WTC11 (cell line): ENCODE results near the gene KLF1. TPM values are rescaled to one million over a fixed set of nuclear protein-coding genes. Genes with fewer than 3 reads are reported as not detected.
A peak's percentile ranks its signal among the peaks of the same experiment; 100 is the strongest.

Source experiments
- AR ChIP-seq: fragments of 250-450 bp; sonication (Bioruptor Pico); IDR thresholded peaks from 2 replicates; pipeline ENCODE4 v1.9.0; 2021; ENCODE audit warnings: mild to moderate bottlenecking
- ATF1 ChIP-seq: sonication (generic); formaldehyde crosslinking; IDR thresholded peaks from 2 replicates; pipeline ENCODE4 v1.8.1; 2023; ENCODE audit warnings: mild to moderate bottlenecking, moderate library complexity, missing genetic modification reagents
- CREB1 ChIP-seq: sonication (generic); formaldehyde crosslinking; IDR thresholded peaks from 2 replicates; pipeline ENCODE4 v1.8.0; 2023; ENCODE audit warnings: mild to moderate bottlenecking, missing genetic modification reagents
- ETV6 ChIP-seq: sonication (generic); formaldehyde crosslinking; IDR thresholded peaks from 2 replicates; pipeline ENCODE4 v1.8.1; 2022; ENCODE audit warnings: mild to moderate bottlenecking, missing genetic modification reagents
- HMGA2 ChIP-seq: fragments of 250-450 bp; sonication (Bioruptor Pico); IDR thresholded peaks from 2 replicates; pipeline ENCODE4 v1.4.0; 2021; ENCODE audit warnings: mild to moderate bottlenecking, moderate library complexity
- JAZF1 ChIP-seq: fragments of 250-450 bp; sonication (Bioruptor Pico); IDR thresholded peaks from 2 replicates; pipeline ENCODE4 v1.9.0; 2021; ENCODE audit warnings: moderate library complexity, mild to moderate bottlenecking, inconsistent platforms
- MXD4 ChIP-seq: fragments of 250-450 bp; sonication (Bioruptor Pico); IDR thresholded peaks from 2 replicates; pipeline ENCODE4 v1.8.0; 2021; ENCODE audit warnings: mild to moderate bottlenecking, moderate library complexity, borderline replicate concordance
- MYBL2 ChIP-seq: sonication (generic); formaldehyde crosslinking; IDR thresholded peaks from 2 replicates; pipeline ENCODE4 v1.8.1; 2023; ENCODE audit warnings: mild to moderate bottlenecking, moderate library complexity, missing genetic modification reagents
- NFATC4 ChIP-seq: fragments of 250-450 bp; sonication (Bioruptor Pico); IDR thresholded peaks from 2 replicates; pipeline ENCODE4 v1.9.0; 2021; ENCODE audit warnings: mild to moderate bottlenecking
- OVOL2 ChIP-seq: fragments of 250-450 bp; sonication (Bioruptor Pico); IDR thresholded peaks from 2 replicates; pipeline ENCODE4 v1.9.0; 2021; ENCODE audit warnings: mild to moderate bottlenecking, borderline replicate concordance
- RORB ChIP-seq: fragments of 250-450 bp; sonication (Bioruptor Pico); IDR thresholded peaks from 2 replicates; pipeline ENCODE4 v1.9.0; 2021; ENCODE audit warnings: mild to moderate bottlenecking
- SOX15 ChIP-seq: fragments of 250-450 bp; sonication (Bioruptor Pico); IDR thresholded peaks from 2 replicates; pipeline ENCODE4 v1.9.0; 2021; ENCODE audit warnings: mild to moderate bottlenecking
- SP1 ChIP-seq: sonication (generic); formaldehyde crosslinking; conservative IDR thresholded peaks from 2 replicates; pipeline ENCODE4 v1.8.1; 2022; ENCODE audit warnings: missing genetic modification reagents
- ZNF138 ChIP-seq: sonication (generic); formaldehyde crosslinking; conservative IDR thresholded peaks from 2 replicates; pipeline ENCODE4 v1.8.1; 2022; ENCODE audit warnings: mild to moderate bottlenecking, moderate library complexity, missing genetic modification reagents
- ZNF219 ChIP-seq: sonication (generic); formaldehyde crosslinking; IDR thresholded peaks from 2 replicates; pipeline ENCODE4 v1.8.0; 2023; ENCODE audit warnings: missing genetic modification reagents, mild to moderate bottlenecking, borderline replicate concordance
- ZNF532 ChIP-seq: fragments of 250-450 bp; sonication (Bioruptor Pico); IDR thresholded peaks from 2 replicates; pipeline ENCODE4 v1.9.0; 2021; ENCODE audit warnings: mild to moderate bottlenecking, borderline replicate concordance
- ZSCAN18 ChIP-seq: fragments of 250-450 bp; sonication (Bioruptor Pico); IDR thresholded peaks from 2 replicates; pipeline ENCODE4 v2.1.2; 2022; ENCODE audit warnings: mild to moderate bottlenecking, moderate library complexity
- total RNA-seq: library from RNA; stranded (reverse); gene quantifications from 3 replicates; pipeline ENCODE4 v1.2.3, GENCODE V29; 2021
- TF ChIP-seq, protein P1 (sequence below): sonication (generic); formaldehyde crosslinking; IDR thresholded peaks from 2 replicates; pipeline ENCODE4 v1.8.0; 2022; ENCODE audit warnings: mild to moderate bottlenecking, missing genetic modification reagents
- TF ChIP-seq, protein P2 (sequence below): sonication (generic); formaldehyde crosslinking; IDR thresholded peaks from 2 replicates; pipeline ENCODE4 v1.8.1; 2023; ENCODE audit warnings: mild to moderate bottlenecking, missing genetic modification reagents
- TF ChIP-seq, protein P3 (sequence below): sonication (generic); formaldehyde crosslinking; IDR thresholded peaks from 2 replicates; pipeline ENCODE4 v1.8.1; 2023; ENCODE audit warnings: mild to moderate bottlenecking, missing genetic modification reagents, borderline replicate concordance
- TF ChIP-seq, protein P4 (sequence below): sonication (generic); formaldehyde crosslinking; IDR thresholded peaks from 2 replicates; pipeline ENCODE4 v1.8.1; 2023; ENCODE audit warnings: mild to moderate bottlenecking, missing genetic modification reagents, moderate library complexity

The KLF1 gene
- total RNA-seq, 1 experiment from 2014 or later, result 0.72 TPM

GRCh38 chr19:12933287-12934072 is 46.5 kb upstream of the KLF1 start, which contains the start of gene FARSA (continued):
- TF ChIP-seq MXD4 (CRISPR knock-in tag), result no peak
- no peak for TF ChIP-seq CREB1
- peak; percentile 55; the same call in 1 of the 2 replicates for TF ChIP-seq MYBL2 (CRISPR knock-in tag)
- TF ChIP-seq RORB (CRISPR knock-in tag), result no peak
- no peak for TF ChIP-seq ZNF219
- TF ChIP-seq OVOL2 (CRISPR knock-in tag), result no peak
- TF ChIP-seq, protein P1, sequence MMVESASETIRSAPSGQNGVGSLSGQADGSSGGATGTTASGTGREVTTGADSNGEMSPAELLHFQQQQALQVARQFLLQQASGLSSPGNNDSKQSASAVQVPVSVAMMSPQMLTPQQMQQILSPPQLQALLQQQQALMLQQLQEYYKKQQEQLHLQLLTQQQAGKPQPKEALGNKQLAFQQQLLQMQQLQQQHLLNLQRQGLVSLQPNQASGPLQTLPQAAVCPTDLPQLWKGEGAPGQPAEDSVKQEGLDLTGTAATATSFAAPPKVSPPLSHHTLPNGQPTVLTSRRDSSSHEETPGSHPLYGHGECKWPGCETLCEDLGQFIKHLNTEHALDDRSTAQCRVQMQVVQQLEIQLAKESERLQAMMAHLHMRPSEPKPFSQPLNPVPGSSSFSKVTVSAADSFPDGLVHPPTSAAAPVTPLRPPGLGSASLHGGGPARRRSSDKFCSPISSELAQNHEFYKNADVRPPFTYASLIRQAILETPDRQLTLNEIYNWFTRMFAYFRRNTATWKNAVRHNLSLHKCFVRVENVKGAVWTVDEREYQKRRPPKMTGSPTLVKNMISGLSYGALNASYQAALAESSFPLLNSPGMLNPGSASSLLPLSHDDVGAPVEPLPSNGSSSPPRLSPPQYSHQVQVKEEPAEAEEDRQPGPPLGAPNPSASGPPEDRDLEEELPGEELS (CRISPR knock-in tag), result peak; percentile 22; the same call in 1 of the 2 replicates
- TF ChIP-seq HMGA2 (CRISPR knock-in tag), result no peak
- TF ChIP-seq, protein P2, sequence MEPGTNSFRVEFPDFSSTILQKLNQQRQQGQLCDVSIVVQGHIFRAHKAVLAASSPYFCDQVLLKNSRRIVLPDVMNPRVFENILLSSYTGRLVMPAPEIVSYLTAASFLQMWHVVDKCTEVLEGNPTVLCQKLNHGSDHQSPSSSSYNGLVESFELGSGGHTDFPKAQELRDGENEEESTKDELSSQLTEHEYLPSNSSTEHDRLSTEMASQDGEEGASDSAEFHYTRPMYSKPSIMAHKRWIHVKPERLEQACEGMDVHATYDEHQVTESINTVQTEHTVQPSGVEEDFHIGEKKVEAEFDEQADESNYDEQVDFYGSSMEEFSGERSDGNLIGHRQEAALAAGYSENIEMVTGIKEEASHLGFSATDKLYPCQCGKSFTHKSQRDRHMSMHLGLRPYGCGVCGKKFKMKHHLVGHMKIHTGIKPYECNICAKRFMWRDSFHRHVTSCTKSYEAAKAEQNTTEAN, result no peak
- TF ChIP-seq, protein P3, sequence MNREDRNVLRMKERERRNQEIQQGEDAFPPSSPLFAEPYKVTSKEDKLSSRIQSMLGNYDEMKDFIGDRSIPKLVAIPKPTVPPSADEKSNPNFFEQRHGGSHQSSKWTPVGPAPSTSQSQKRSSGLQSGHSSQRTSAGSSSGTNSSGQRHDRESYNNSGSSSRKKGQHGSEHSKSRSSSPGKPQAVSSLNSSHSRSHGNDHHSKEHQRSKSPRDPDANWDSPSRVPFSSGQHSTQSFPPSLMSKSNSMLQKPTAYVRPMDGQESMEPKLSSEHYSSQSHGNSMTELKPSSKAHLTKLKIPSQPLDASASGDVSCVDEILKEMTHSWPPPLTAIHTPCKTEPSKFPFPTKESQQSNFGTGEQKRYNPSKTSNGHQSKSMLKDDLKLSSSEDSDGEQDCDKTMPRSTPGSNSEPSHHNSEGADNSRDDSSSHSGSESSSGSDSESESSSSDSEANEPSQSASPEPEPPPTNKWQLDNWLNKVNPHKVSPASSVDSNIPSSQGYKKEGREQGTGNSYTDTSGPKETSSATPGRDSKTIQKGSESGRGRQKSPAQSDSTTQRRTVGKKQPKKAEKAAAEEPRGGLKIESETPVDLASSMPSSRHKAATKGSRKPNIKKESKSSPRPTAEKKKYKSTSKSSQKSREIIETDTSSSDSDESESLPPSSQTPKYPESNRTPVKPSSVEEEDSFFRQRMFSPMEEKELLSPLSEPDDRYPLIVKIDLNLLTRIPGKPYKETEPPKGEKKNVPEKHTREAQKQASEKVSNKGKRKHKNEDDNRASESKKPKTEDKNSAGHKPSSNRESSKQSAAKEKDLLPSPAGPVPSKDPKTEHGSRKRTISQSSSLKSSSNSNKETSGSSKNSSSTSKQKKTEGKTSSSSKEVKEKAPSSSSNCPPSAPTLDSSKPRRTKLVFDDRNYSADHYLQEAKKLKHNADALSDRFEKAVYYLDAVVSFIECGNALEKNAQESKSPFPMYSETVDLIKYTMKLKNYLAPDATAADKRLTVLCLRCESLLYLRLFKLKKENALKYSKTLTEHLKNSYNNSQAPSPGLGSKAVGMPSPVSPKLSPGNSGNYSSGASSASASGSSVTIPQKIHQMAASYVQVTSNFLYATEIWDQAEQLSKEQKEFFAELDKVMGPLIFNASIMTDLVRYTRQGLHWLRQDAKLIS, result no peak
- TF ChIP-seq ZNF138 (CRISPR knock-in tag), result no peak
- TF ChIP-seq ZNF532 (CRISPR knock-in tag), result no peak
- no peak for TF ChIP-seq NFATC4
- 0 out of 2 replicates have a peak, but pooled peaks have one; percentile 32 for TF ChIP-seq ETV6 (CRISPR knock-in tag)
- no peak for TF ChIP-seq ZSCAN18 (CRISPR knock-in tag)
- TF ChIP-seq SOX15 (CRISPR knock-in tag), result no peak
- TF ChIP-seq, protein P4, sequence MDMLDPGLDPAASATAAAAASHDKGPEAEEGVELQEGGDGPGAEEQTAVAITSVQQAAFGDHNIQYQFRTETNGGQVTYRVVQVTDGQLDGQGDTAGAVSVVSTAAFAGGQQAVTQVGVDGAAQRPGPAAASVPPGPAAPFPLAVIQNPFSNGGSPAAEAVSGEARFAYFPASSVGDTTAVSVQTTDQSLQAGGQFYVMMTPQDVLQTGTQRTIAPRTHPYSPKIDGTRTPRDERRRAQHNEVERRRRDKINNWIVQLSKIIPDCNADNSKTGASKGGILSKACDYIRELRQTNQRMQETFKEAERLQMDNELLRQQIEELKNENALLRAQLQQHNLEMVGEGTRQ, result peak; percentile 76
- TF ChIP-seq AR (CRISPR knock-in tag), result no peak
- no peak for TF ChIP-seq JAZF1 (CRISPR knock-in tag)
- TF ChIP-seq SP1, result peak; percentile 69
- TF ChIP-seq ATF1, result no peak
